Measurements from ENCODE around the gene SYNPO2L. TPM values are rescaled to one million over a fixed set of nuclear protein-coding genes. Genes with fewer than 3 reads are reported as not detected.

Gene SYNPO2L
- total RNA-seq, 2 donors from 2014 or later: not detected

- Histone ChIP-seq H3K27me3 (replicated peaks; ENCODE audit: insufficient read depth) (no peaks in the 10 kb centered on the region), H3K36me3 (no peaks in the 10 kb centered on the region), H3K4me1 (ENCODE audit: control insufficient read depth in 1 of 2, low read depth in 2 of 2) (peaks cover 6 to 42% of the 10 kb centered on the region in 2 donors), H3K9me3 (no peaks in the 10 kb centered on the region), H3K4me3 (no peak overlapping the region), H3K27ac (peak overlapping the region; percentile 22 to 29)
- ATAC-seq (ENCODE audit: insufficient number of reproducible peaks, low FRiP score, low read depth) (no peak), DNase-seq (ENCODE audit: low spot score) (no peak)
- TF ChIP-seq CTCF (IDR thresholded peaks at IDR 0.05): no peak
Observed at GRCh38 chr10:73643362-73643761, 12.5 kb downstream of the SYNPO2L start.

GRCh38 chr10:73641328-73642060 lies 14.3 kb downstream of the SYNPO2L start, which contains the start of gene MYOZ1:
MYOZ1 (minus strand) TSS chr10:73641474; CDS start chr10:73640017, 1,457 bp downstream.
- H3K27me3 ChIP-seq (replicated peaks; ENCODE audit: insufficient read depth): no peaks in the 10 kb centered on the region
- H3K36me3 ChIP-seq: no peaks in the 10 kb centered on the region
- TF ChIP-seq CTCF (IDR thresholded peaks at IDR 0.05): no peak
- H3K9me3 ChIP-seq: no peaks in the 10 kb centered on the region
- peaks cover 5 to 28% of the 10 kb centered on the region in 2 donors for H3K4me1 ChIP-seq (ENCODE audit: control insufficient read depth in 1 of 2, low read depth in 2 of 2)
- H3K4me3 ChIP-seq: peak within 1 kb of the TSS; percentile 55
- no peak for DNase-seq (ENCODE audit: low spot score)
- peak; percentile 43 for ATAC-seq (ENCODE audit: insufficient number of reproducible peaks, low FRiP score, low read depth)
- peak within 1 kb of the TSS; percentile 74 to 84 for H3K27ac ChIP-seq

- Histone ChIP-seq H3K36me3 (no peaks in the 10 kb centered on the region), H3K4me3 (no peak overlapping the region), H3K4me1 (ENCODE audit: control insufficient read depth in 1 of 2, low read depth in 2 of 2) (peaks cover 5 to 24% of the 10 kb centered on the region in 2 donors), H3K27me3 (replicated peaks; ENCODE audit: insufficient read depth) (no peaks in the 10 kb centered on the region), H3K9me3 (no peaks in the 10 kb centered on the region), H3K27ac (no peak overlapping the region)
- DNase-seq (ENCODE audit: low spot score): no peak
- no peak for TF ChIP-seq CTCF (IDR thresholded peaks at IDR 0.05)
- no peak for ATAC-seq (ENCODE audit: insufficient number of reproducible peaks, low FRiP score, low read depth)
Observed at GRCh38 chr10:73639286-73639685, 16.5 kb downstream of the SYNPO2L start.

GRCh38 chr10:73635781-73636180 lies 20.0 kb downstream of the SYNPO2L start:
- Histone ChIP-seq H3K27me3 (replicated peaks; ENCODE audit: insufficient read depth) (no peaks in the 10 kb centered on the region), H3K36me3 (no peaks in the 10 kb centered on the region), H3K27ac (no peak overlapping the region), H3K4me1 (ENCODE audit: control insufficient read depth in 1 of 2, low read depth in 2 of 2) (peaks cover 0 to 8% of the 10 kb centered on the region in 2 donors), H3K9me3 (no peaks in the 10 kb centered on the region), H3K4me3 (no peak overlapping the region)
- ATAC-seq (ENCODE audit: insufficient number of reproducible peaks, low FRiP score, low read depth): no peak
- no peak for TF ChIP-seq CTCF (IDR thresholded peaks at IDR 0.05)
- no peak for DNase-seq (ENCODE audit: low spot score)

- H3K27me3 ChIP-seq (replicated peaks; ENCODE audit: insufficient read depth): no peaks in the 10 kb centered on the region
- no peak for ATAC-seq (ENCODE audit: insufficient number of reproducible peaks, low FRiP score, low read depth)
Observed at GRCh38 chr10:73634421-73634820, 21.4 kb downstream of the SYNPO2L start.

More at GRCh38 chr10:73634421-73634820, 21.4 kb downstream of the SYNPO2L start:
- Histone ChIP-seq H3K9me3 (no peaks in the 10 kb centered on the region), H3K36me3 (no peaks in the 10 kb centered on the region), H3K4me3 (no peak overlapping the region), H3K4me1 (ENCODE audit: control insufficient read depth in 1 of 2, low read depth in 2 of 2) (no peaks in the 10 kb centered on the region), H3K27ac (no peak overlapping the region)
- DNase-seq (ENCODE audit: low spot score): no peak
- no peak for TF ChIP-seq CTCF (IDR thresholded peaks at IDR 0.05)

Data from thoracic aorta (tissue), 2 donors.